ENCODE data around the gene KLF16.
A peak's percentile ranks its signal among the peaks of the same experiment; 100 is the strongest.

Gene KLF16

GRCh38 chr19:1864480-1865171 is 1.2 kb upstream of the KLF16 start:
- H3K4me3 ChIP-seq (ENCODE audit: low read length) = peak overlapping the region; percentile 54
- H3K9ac ChIP-seq (ENCODE audit: low read length) = peak overlapping the region; percentile 94
- DNase-seq = peak; percentile 83
- WGBS (ENCODE audit: extremely low coverage, insufficient coverage, low lambda C conversion rate) = no CpG with 5 or more reads among the region's 52 CpGs
- H3K79me2 ChIP-seq (ENCODE audit: control insufficient read depth, insufficient read depth, low read length) = peaks cover 27% of the 10 kb centered on the region
- H4K5ac ChIP-seq (ENCODE audit: low read length) = no peak overlapping the region
- peaks cover 8% of the 10 kb centered on the region for H3K4me1 ChIP-seq (ENCODE audit: control insufficient read depth, low read depth, low read length)
- H2BK15ac ChIP-seq (replicated peaks; ENCODE audit: low read depth) = peak overlapping the region; percentile 10
- no peaks in the 10 kb centered on the region for H3K27me3 ChIP-seq (ENCODE audit: insufficient read depth, low read length, poor library complexity)
- no peaks in the 10 kb centered on the region for H3K36me3 ChIP-seq (ENCODE audit: control insufficient read depth, insufficient read depth, low read length)
- H3K23ac ChIP-seq (ENCODE audit: low read length) = peak overlapping the region; percentile 85
- H3K27ac ChIP-seq (ENCODE audit: low read depth, low read length) = peak overlapping the region; percentile 92
- peak overlapping the region; percentile 82 for H4K8ac ChIP-seq (ENCODE audit: low read depth, low read length)
- peak overlapping the region; percentile 27 for H2BK5ac ChIP-seq (ENCODE audit: low read length)
- peak overlapping the region; percentile 69 for H2BK120ac ChIP-seq (ENCODE audit: low read depth, low read length)
- peak overlapping the region; percentile 74 for H3K4me2 ChIP-seq (ENCODE audit: low read length)
- peaks cover 4% of the 10 kb centered on the region for H3K79me1 ChIP-seq (ENCODE audit: low read length)
- peak overlapping the region; percentile 96 for H3K18ac ChIP-seq (ENCODE audit: low read length)
- no peak overlapping the region for H2AK5ac ChIP-seq (ENCODE audit: low read length)
- peak overlapping the region; percentile 98 for H3K4ac ChIP-seq (ENCODE audit: low read depth, low read length)
- peak overlapping the region; percentile 96 for H3K56ac ChIP-seq (ENCODE audit: low read length)

DNA sequence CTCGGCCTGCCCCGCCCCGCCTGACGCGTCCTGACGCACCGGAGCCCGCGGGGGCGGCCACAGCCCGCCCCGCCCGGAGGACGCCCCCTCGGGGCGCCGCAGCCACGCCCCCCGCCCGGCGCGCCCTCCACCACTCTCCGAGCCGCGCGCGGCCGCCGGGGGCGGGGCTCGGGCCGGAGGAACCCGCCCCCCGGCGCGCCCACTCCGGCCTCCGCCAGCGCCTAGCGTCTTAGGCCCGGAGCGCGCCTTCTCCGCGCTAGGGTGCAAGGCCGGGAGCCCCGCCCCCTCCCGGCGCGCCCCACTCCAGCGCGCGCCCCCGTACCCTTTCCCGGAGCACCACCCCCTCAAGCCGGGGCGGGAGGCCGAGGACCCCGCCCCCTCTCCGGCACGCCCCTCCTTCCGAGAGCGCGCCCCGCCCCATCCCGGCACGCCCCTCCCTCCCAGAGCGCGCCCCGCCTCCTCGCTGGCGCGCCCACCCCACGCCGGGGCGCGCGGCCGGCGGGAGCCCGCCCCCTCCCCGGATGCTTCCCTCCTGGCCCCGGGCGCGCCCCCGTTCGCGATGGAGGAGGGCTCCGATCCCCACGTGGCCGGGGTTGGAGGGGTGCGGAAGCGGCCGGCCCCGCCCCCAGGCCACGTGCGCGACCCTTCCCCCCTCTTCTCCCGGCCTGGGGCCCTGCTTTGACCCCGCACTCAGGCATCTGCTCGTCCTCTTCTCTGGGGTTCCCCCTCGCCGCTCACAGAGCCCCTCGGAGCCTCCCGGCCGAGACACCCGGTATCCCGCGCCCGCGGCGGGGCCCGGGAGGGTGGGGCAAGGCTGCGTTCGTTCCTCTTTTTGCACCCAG is 480 bp upstream of the KLF16 start:
- no CpG with 5 or more reads among the region's 115 CpGs for WGBS (ENCODE audit: extremely low coverage, insufficient coverage, low lambda C conversion rate)
- Histone ChIP-seq H2BK15ac (replicated peaks; ENCODE audit: low read depth) (peak overlapping the region; percentile 10), H3K27me3 (ENCODE audit: insufficient read depth, low read length, poor library complexity) (no peaks in the 10 kb centered on the region), H2BK5ac (ENCODE audit: low read length) (peak overlapping the region; percentile 27), H3K36me3 (ENCODE audit: control insufficient read depth, insufficient read depth, low read length) (no peaks in the 10 kb centered on the region), H3K9ac (ENCODE audit: low read length) (peak overlapping the region; percentile 94), H3K4ac (ENCODE audit: low read depth, low read length) (peak overlapping the region; percentile 98), H2BK120ac (ENCODE audit: low read depth, low read length) (peak overlapping the region; percentile 69), H3K56ac (ENCODE audit: low read length) (peak overlapping the region; percentile 93), H3K79me1 (ENCODE audit: low read length) (peaks cover 6% of the 10 kb centered on the region), H3K4me1 (ENCODE audit: control insufficient read depth, low read depth, low read length) (peaks cover 10% of the 10 kb centered on the region), H3K27ac (ENCODE audit: low read depth, low read length) (peak overlapping the region; percentile 92), H3K4me3 (ENCODE audit: low read length) (peak overlapping the region; percentile 54), H3K18ac (ENCODE audit: low read length) (peak overlapping the region; percentile 96), H2AK5ac (ENCODE audit: low read length) (no peak overlapping the region), H3K23ac (ENCODE audit: low read length) (no peak overlapping the region), H3K79me2 (ENCODE audit: control insufficient read depth, insufficient read depth, low read length) (peaks cover 34% of the 10 kb centered on the region), H3K4me2 (ENCODE audit: low read length) (peak overlapping the region; percentile 39), H4K8ac (ENCODE audit: low read depth, low read length) (peak overlapping the region; percentile 82), H4K5ac (ENCODE audit: low read length) (no peak overlapping the region)
- peak; percentile 96 for DNase-seq

DNA sequence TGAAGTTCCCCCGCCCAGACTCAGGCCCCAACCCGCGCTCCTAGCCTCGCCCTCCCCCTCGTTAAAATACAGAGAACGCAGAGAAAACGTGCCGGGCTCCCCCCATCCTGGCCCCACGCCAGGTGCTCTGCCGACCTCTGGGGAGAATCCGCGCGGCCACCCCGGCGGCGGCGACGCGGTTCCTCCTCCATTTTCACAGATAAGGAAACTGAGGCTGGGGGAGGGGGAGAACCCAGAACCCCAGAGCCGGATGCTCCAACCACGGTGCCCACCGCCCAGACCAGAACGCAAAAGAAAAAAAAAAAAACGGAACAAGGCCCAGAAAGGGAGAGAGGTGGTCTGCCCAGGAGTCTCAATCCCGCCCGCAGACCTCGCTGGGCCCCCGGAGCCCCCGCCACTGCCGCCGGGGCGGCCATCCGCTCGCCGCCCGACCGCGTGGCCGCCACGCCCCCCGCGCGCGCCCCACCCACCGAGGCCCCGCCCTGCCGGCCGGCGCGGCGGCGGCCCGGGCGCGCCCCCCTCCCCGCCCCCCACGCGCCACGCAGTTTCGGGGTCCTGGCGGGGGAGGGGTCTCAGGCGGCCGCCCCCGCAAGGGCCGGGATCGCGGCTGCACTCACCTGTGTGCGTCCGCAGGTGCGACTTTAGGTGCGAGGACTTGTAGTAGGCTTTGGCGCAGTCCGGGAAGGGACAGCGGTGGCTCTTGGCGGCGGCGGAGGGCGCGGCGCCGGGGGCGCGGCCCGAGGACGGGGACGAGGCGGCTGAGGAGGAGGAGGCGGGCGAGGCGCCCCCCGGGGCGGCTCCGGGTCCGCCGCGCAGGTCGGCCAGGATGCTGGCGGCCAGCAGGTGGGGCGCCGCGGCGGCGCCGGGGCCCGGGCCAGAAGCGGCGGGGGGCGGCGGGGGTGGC is 703 bp downstream of the KLF16 start:
- H3K27ac ChIP-seq (ENCODE audit: low read depth, low read length) = peak overlapping the region; percentile 80
- H3K36me3 ChIP-seq (ENCODE audit: control insufficient read depth, insufficient read depth, low read length) = no peaks in the 10 kb centered on the region
- DNase-seq = peak; percentile 65

DNA sequence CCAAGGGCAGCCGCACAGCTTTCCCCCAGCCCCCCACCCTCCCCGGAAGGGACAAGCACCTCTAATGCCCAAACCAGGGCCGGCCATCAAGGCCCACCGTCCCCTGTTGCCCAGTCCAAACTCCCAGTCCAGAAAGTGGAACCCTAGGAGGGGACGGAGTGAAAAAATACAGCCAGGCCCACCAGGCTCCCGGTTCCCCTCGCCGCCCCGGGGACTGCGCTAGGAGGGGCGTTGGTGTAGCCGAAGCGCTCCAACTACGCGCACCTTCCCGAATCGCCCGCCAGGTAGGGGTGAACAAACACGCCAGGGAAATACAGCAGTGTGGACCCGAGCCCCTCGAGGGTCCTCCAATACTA is 1.3 kb downstream of the KLF16 start:
- H2BK5ac ChIP-seq (ENCODE audit: low read length) = no peak overlapping the region
- H3K4me3 ChIP-seq (ENCODE audit: low read length) = peak overlapping the region; percentile 84
- peak overlapping the region; percentile 90 for H3K56ac ChIP-seq (ENCODE audit: low read length)
- H4K5ac ChIP-seq (ENCODE audit: low read length) = no peak overlapping the region
- H3K4me2 ChIP-seq (ENCODE audit: low read length) = peak overlapping the region; percentile 84
- no peak overlapping the region for H2BK120ac ChIP-seq (ENCODE audit: low read depth, low read length)
- H2AK5ac ChIP-seq (ENCODE audit: low read length) = no peak overlapping the region
- no peak overlapping the region for H4K8ac ChIP-seq (ENCODE audit: low read depth, low read length)
- peaks cover 13% of the 10 kb centered on the region for H3K4me1 ChIP-seq (ENCODE audit: control insufficient read depth, low read depth, low read length)
- H3K27me3 ChIP-seq (ENCODE audit: insufficient read depth, low read length, poor library complexity) = no peaks in the 10 kb centered on the region
- peaks cover 49% of the 10 kb centered on the region for H3K79me2 ChIP-seq (ENCODE audit: control insufficient read depth, insufficient read depth, low read length)
- H3K18ac ChIP-seq (ENCODE audit: low read length) = peak overlapping the region; percentile 71
- H3K36me3 ChIP-seq (ENCODE audit: control insufficient read depth, insufficient read depth, low read length) = no peaks in the 10 kb centered on the region
- H3K79me1 ChIP-seq (ENCODE audit: low read length) = peaks cover 13% of the 10 kb centered on the region
- H3K4ac ChIP-seq (ENCODE audit: low read depth, low read length) = no peak overlapping the region
- H3K23ac ChIP-seq (ENCODE audit: low read length) = no peak overlapping the region
- no peak overlapping the region for H3K27ac ChIP-seq (ENCODE audit: low read depth, low read length)
- H3K9ac ChIP-seq (ENCODE audit: low read length) = peak overlapping the region; percentile 82
- WGBS (ENCODE audit: extremely low coverage, insufficient coverage, low lambda C conversion rate) = no CpG with 5 or more reads among the region's 21 CpGs
- no peak overlapping the region for H2BK15ac ChIP-seq (replicated peaks; ENCODE audit: low read depth)
- no peak for DNase-seq

More for the DNA sequence above, 703 bp downstream of the KLF16 start:
- Histone ChIP-seq H3K79me1 (ENCODE audit: low read length) (peaks cover 13% of the 10 kb centered on the region), H2BK120ac (ENCODE audit: low read depth, low read length) (no peak overlapping the region), H2BK5ac (ENCODE audit: low read length) (no peak overlapping the region), H2BK15ac (replicated peaks; ENCODE audit: low read depth) (no peak overlapping the region), H3K79me2 (ENCODE audit: control insufficient read depth, insufficient read depth, low read length) (peaks cover 46% of the 10 kb centered on the region), H3K56ac (ENCODE audit: low read length) (peak overlapping the region; percentile 90), H2AK5ac (ENCODE audit: low read length) (no peak overlapping the region), H3K4ac (ENCODE audit: low read depth, low read length) (peak overlapping the region; percentile 40), H3K27me3 (ENCODE audit: insufficient read depth, low read length, poor library complexity) (no peaks in the 10 kb centered on the region), H4K5ac (ENCODE audit: low read length) (no peak overlapping the region), H3K4me2 (ENCODE audit: low read length) (peak overlapping the region; percentile 84), H3K4me1 (ENCODE audit: control insufficient read depth, low read depth, low read length) (peaks cover 12% of the 10 kb centered on the region), H3K23ac (ENCODE audit: low read length) (no peak overlapping the region), H3K4me3 (ENCODE audit: low read length) (peak overlapping the region; percentile 88), H3K9ac (ENCODE audit: low read length) (peak overlapping the region; percentile 90), H4K8ac (ENCODE audit: low read depth, low read length) (no peak overlapping the region), H3K18ac (ENCODE audit: low read length) (peak overlapping the region; percentile 81)
- no CpG with 5 or more reads among the region's 109 CpGs for WGBS (ENCODE audit: extremely low coverage, insufficient coverage, low lambda C conversion rate)

DNA sequence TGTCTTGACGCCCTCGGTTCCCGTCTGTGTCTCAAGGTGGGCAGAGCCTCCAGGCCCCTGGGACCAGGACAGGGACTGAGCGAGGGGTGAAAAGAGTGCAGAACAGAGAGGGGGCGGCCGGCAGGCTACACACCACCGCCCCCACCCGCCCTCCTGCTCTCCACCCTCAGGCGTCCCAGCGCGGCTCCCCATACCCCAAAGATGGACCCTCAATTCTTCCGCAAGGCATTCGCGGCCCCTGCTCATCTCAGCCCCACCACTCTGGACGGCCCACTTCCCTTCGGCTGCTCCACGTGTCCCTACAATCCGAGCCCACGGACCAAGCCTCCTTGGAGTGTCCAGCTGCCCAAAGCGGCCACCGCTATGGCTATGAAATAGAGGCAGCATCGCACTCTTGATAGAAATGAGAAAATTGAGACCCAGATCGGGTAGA is 1.8 kb downstream of the KLF16 start:
- peaks cover 51% of the 10 kb centered on the region for H3K79me2 ChIP-seq (ENCODE audit: control insufficient read depth, insufficient read depth, low read length)
- H3K9ac ChIP-seq (ENCODE audit: low read length) = peak overlapping the region; percentile 82
- H4K5ac ChIP-seq (ENCODE audit: low read length) = no peak overlapping the region
- H3K4ac ChIP-seq (ENCODE audit: low read depth, low read length) = no peak overlapping the region
- no peak overlapping the region for H3K18ac ChIP-seq (ENCODE audit: low read length)
- H3K56ac ChIP-seq (ENCODE audit: low read length) = peak overlapping the region; percentile 90
- H3K27ac ChIP-seq (ENCODE audit: low read depth, low read length) = no peak overlapping the region
- no peak for DNase-seq
- no peak overlapping the region for H2AK5ac ChIP-seq (ENCODE audit: low read length)
- no peak overlapping the region for H2BK5ac ChIP-seq (ENCODE audit: low read length)
- H3K4me2 ChIP-seq (ENCODE audit: low read length) = peak overlapping the region; percentile 84
- peaks cover 13% of the 10 kb centered on the region for H3K79me1 ChIP-seq (ENCODE audit: low read length)
- peak overlapping the region; percentile 99 for H3K23ac ChIP-seq (ENCODE audit: low read length)
- no peak overlapping the region for H4K8ac ChIP-seq (ENCODE audit: low read depth, low read length)
- peak overlapping the region; percentile 84 for H3K4me3 ChIP-seq (ENCODE audit: low read length)
- H3K4me1 ChIP-seq (ENCODE audit: control insufficient read depth, low read depth, low read length) = peaks cover 13% of the 10 kb centered on the region
- no peaks in the 10 kb centered on the region for H3K36me3 ChIP-seq (ENCODE audit: control insufficient read depth, insufficient read depth, low read length)
- WGBS (ENCODE audit: extremely low coverage, insufficient coverage, low lambda C conversion rate) = no CpG with 5 or more reads among the region's 23 CpGs
- H2BK15ac ChIP-seq (replicated peaks; ENCODE audit: low read depth) = no peak overlapping the region
- no peak overlapping the region for H2BK120ac ChIP-seq (ENCODE audit: low read depth, low read length)
- H3K27me3 ChIP-seq (ENCODE audit: insufficient read depth, low read length, poor library complexity) = no peaks in the 10 kb centered on the region
